ENCODE measurements around the gene OR2B2.

OR2B2 gene

DNA sequence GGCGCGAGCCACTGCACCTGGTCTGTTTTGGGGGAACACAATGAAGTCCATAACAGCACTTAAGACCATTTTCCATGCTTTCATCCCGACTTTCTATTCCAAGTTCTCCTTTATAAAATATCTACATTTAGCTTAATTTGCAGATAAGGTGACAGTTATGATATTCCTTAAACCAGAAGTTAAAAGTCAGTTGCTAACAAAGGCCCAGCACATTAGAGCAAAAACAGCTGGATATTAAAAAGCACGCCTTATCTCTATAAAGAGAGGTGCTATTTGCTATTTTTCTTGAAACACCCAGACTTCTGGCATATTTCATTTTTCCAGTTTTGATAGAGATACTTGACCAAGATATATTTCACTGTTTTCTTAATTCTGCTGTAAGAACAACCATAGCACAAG, 15.8 kb downstream of the OR2B2 start:
- TF ChIP-seq, protein P1, sequence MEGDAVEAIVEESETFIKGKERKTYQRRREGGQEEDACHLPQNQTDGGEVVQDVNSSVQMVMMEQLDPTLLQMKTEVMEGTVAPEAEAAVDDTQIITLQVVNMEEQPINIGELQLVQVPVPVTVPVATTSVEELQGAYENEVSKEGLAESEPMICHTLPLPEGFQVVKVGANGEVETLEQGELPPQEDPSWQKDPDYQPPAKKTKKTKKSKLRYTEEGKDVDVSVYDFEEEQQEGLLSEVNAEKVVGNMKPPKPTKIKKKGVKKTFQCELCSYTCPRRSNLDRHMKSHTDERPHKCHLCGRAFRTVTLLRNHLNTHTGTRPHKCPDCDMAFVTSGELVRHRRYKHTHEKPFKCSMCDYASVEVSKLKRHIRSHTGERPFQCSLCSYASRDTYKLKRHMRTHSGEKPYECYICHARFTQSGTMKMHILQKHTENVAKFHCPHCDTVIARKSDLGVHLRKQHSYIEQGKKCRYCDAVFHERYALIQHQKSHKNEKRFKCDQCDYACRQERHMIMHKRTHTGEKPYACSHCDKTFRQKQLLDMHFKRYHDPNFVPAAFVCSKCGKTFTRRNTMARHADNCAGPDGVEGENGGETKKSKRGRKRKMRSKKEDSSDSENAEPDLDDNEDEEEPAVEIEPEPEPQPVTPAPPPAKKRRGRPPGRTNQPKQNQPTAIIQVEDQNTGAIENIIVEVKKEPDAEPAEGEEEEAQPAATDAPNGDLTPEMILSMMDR (IDR thresholded peaks at IDR 0.05; ENCODE audit: insufficient read depth, low read length, poor library complexity, severe bottlenecking): no peak
- TF ChIP-seq EZH2phosphoT487 (conservative IDR thresholded peaks at IDR 0.05; ENCODE audit: low read length): no peak
- H2AFZ ChIP-seq (ENCODE audit: low read depth, low read length, severe bottlenecking): no peak overlapping the region
- H3K9me2 ChIP-seq (replicated peaks; ENCODE audit: insufficient read depth, low read length): no peaks in the 10 kb centered on the region
- H3K9ac ChIP-seq (ENCODE audit: low read length): peak overlapping the region; percentile 71; the same call in 1 of the 2 replicates
- H3K79me2 ChIP-seq (ENCODE audit: insufficient read depth, low read length): no peaks in the 10 kb centered on the region
- H3K4me2 ChIP-seq (ENCODE audit: low read depth, low read length, poor library complexity, severe bottlenecking): no peak overlapping the region
- H3K36me3 ChIP-seq (ENCODE audit: low read length): no peaks in the 10 kb centered on the region
- H3K27me3 ChIP-seq (ENCODE audit: low read length): no peaks in the 10 kb centered on the region
- H4K20me1 ChIP-seq (ENCODE audit: low read depth, low read length): no peaks in the 10 kb centered on the region
- H3K9me3 ChIP-seq (ENCODE audit: insufficient read depth, low read length): no peaks in the 10 kb centered on the region
- peaks cover 34% of the 10 kb centered on the region for H3F3A ChIP-seq (ENCODE audit: insufficient read depth)
- no peak overlapping the region for H3K4me3 ChIP-seq (ENCODE audit: insufficient read depth, low read length, poor library complexity, severe bottlenecking)
- H3K27ac ChIP-seq (ENCODE audit: low read depth, low read length): 0 out of 2 replicates have a peak overlapping the region, but pooled peaks have one; percentile 92

DNA sequence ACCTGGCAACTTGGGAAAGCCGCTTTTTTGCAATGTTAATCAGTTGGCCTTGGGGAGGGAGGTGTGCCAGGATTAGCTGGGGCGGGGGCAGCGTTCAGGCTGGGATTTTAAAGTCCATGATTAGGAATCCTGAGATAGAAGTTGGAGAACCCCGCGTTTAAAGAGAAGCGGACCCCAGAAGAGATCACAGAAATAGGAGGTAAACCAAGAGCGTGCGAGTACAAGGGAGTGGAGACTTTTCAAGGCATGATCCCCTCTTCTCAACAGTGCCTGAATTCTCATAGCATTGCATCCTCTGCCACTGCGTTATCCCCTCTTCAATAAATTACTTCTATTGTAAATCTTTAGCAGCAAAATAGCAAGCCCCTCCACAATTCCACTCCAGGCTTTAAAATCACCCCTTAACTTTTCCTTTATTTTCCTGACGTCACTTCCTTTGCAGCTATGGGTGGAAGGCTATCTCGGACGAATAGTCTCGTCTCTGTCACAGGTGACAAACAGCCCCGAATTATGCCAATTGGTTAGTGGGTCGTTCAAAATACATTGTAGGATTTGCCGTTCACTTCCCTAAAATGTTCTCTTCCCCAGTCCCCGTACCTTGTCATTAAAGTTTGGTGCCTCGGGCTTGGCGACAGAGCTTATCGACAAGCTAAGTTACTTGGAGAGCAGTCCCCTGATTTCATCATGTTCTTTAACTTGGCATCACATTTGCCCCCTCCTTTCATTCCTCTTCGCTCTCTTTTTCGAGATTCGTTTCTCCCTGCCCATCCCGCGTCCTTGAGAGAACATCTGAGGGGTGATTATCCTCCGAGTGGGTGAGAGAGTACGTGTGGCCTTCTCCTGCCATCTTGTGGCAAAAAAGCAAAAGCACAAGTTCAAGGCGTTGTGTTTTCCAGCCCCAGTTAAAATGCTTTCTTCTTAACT, 17.1 kb downstream of the OR2B2 start:
- Histone ChIP-seq H3K4me3 (ENCODE audit: insufficient read depth, low read length, poor library complexity, severe bottlenecking) (peak overlapping the region; percentile 83), H3K4me2 (ENCODE audit: low read depth, low read length, poor library complexity, severe bottlenecking) (peak overlapping the region; percentile 79), H3K36me3 (ENCODE audit: low read length) (no peaks in the 10 kb centered on the region), H4K20me1 (ENCODE audit: low read depth, low read length) (no peaks in the 10 kb centered on the region), H2AFZ (ENCODE audit: low read depth, low read length, severe bottlenecking) (peak overlapping the region; percentile 69), H3F3A (ENCODE audit: insufficient read depth) (peaks cover 42% of the 10 kb centered on the region), H3K9me3 (ENCODE audit: insufficient read depth, low read length) (no peaks in the 10 kb centered on the region), H3K9me2 (replicated peaks; ENCODE audit: insufficient read depth, low read length) (no peaks in the 10 kb centered on the region), H3K27me3 (ENCODE audit: low read length) (no peaks in the 10 kb centered on the region), H3K9ac (ENCODE audit: low read length) (peak overlapping the region; percentile 71), H3K79me2 (ENCODE audit: insufficient read depth, low read length) (no peaks in the 10 kb centered on the region), H3K27ac (ENCODE audit: low read depth, low read length) (peak overlapping the region; percentile 92)
- TF ChIP-seq EZH2phosphoT487 (conservative IDR thresholded peaks at IDR 0.05; ENCODE audit: low read length): no peak
- TF ChIP-seq, protein P1 (IDR thresholded peaks at IDR 0.05; ENCODE audit: insufficient read depth, low read length, poor library complexity, severe bottlenecking): peak; percentile 94

DNA sequence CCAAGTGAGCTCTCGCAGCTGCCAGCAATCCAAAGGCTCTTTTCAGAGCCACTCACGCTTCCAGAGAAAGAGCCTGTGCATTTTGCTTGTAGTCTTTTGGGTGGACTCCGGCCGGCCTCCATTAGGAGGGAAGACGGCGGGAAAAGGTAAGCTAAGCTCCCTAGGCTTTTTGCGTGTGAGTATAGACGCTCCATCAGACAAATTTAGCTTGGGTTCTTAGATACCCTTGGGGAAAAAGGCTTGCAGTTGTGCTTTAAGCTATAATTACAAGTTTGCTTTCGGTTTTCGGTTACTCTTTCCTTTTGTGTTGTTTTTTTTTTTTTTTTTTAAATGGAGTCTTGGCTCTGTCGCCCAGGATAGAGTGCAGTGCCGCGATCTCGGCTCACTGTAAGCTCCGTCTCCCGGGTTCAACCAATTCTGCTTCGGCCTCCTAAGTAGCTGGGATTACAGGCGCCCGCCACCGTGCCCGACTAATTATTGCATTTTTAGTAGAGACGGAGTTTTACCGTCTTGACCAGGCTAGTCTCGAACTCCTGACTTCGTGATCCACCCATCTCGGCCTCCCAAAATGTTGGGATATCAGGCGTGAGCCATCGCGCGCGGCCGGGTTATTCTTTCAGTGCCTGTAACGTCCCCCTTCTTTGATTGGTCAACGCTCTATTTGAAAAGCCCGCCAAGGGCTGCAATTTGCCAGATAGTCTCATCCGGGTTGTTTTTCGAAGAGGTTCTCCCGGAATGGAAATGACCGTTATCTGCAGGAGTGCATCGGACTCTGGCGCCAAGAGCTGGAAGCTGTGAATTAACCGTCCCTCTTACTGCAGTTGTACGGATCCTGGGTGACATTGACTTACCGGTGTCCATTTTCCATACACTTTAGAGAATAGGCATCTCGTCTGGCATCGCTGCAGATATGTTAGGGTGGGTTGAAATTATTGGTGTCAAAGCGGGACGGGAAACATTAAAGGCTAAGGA, 18.1 kb downstream of the OR2B2 start:
- no peaks in the 10 kb centered on the region for H3K9me2 ChIP-seq (replicated peaks; ENCODE audit: insufficient read depth, low read length)
- no peaks in the 10 kb centered on the region for H3K27me3 ChIP-seq (ENCODE audit: low read length)
- H3K9ac ChIP-seq (ENCODE audit: low read length): peak overlapping the region; percentile 71
- H3K4me3 ChIP-seq (ENCODE audit: insufficient read depth, low read length, poor library complexity, severe bottlenecking): peak overlapping the region; percentile 83
- TF ChIP-seq EZH2phosphoT487 (conservative IDR thresholded peaks at IDR 0.05; ENCODE audit: low read length): no peak
- TF ChIP-seq, protein P1 (IDR thresholded peaks at IDR 0.05; ENCODE audit: insufficient read depth, low read length, poor library complexity, severe bottlenecking): no peak
- peak overlapping the region; percentile 69 for H2AFZ ChIP-seq (ENCODE audit: low read depth, low read length, severe bottlenecking)
- no peaks in the 10 kb centered on the region for H3K36me3 ChIP-seq (ENCODE audit: low read length)
- H3F3A ChIP-seq (ENCODE audit: insufficient read depth): peaks cover 52% of the 10 kb centered on the region
- H4K20me1 ChIP-seq (ENCODE audit: low read depth, low read length): no peaks in the 10 kb centered on the region
- H3K79me2 ChIP-seq (ENCODE audit: insufficient read depth, low read length): no peaks in the 10 kb centered on the region
- no peaks in the 10 kb centered on the region for H3K9me3 ChIP-seq (ENCODE audit: insufficient read depth, low read length)
- H3K4me2 ChIP-seq (ENCODE audit: low read depth, low read length, poor library complexity, severe bottlenecking): peak overlapping the region; percentile 79
- peak overlapping the region; percentile 92 for H3K27ac ChIP-seq (ENCODE audit: low read depth, low read length)
